ENCODE data around the gene SPTBN2.

GRCh38 chr11:66692446-66692845, 36.6 kb downstream of the SPTBN2 start:
- no peak for TF ChIP-seq ZNF384 (IDR thresholded peaks at IDR 0.05)
- TF ChIP-seq TARDBP (IDR thresholded peaks at IDR 0.05) = no peak
- no peak for TF ChIP-seq SUZ12 (IDR thresholded peaks at IDR 0.05)
- no peak for TF ChIP-seq L3MBTL2 (conservative IDR thresholded peaks at IDR 0.05)
- no peak for TF ChIP-seq ARNT (IDR thresholded peaks at IDR 0.05)
- no peak for TF ChIP-seq CTBP1 (IDR thresholded peaks at IDR 0.05; ENCODE audit: borderline replicate concordance)
- TF ChIP-seq FOXK2 (IDR thresholded peaks at IDR 0.05) = no peak
- TF ChIP-seq SP1 (IDR thresholded peaks at IDR 0.05) = no peak
- no peak for TF ChIP-seq BHLHE40 (IDR thresholded peaks at IDR 0.05; ENCODE audit: borderline replicate concordance)
- TF ChIP-seq HDGF (IDR thresholded peaks at IDR 0.05; ENCODE audit: borderline replicate concordance) = no peak
- TF ChIP-seq ELF4 (IDR thresholded peaks at IDR 0.05) = no peak
